HG03175 (cell line): ENCODE measurements around the gene IFNGR1.
"Not testable (repeated sequence)": the region's sequence is repeated elsewhere in the genome, so short reads cannot be mapped to it uniquely, and the experiment has no call there.

Experiments used
- ATAC-seq: cut with Tn5 transposase; IDR thresholded peaks from one replicate; pipeline ENCODE4 v1.9.1; 2021; ENCODE audit warnings: mild to moderate bottlenecking, moderate library complexity; ENCODE audit not compliant: unreplicated experiment

Gene IFNGR1

DNA sequence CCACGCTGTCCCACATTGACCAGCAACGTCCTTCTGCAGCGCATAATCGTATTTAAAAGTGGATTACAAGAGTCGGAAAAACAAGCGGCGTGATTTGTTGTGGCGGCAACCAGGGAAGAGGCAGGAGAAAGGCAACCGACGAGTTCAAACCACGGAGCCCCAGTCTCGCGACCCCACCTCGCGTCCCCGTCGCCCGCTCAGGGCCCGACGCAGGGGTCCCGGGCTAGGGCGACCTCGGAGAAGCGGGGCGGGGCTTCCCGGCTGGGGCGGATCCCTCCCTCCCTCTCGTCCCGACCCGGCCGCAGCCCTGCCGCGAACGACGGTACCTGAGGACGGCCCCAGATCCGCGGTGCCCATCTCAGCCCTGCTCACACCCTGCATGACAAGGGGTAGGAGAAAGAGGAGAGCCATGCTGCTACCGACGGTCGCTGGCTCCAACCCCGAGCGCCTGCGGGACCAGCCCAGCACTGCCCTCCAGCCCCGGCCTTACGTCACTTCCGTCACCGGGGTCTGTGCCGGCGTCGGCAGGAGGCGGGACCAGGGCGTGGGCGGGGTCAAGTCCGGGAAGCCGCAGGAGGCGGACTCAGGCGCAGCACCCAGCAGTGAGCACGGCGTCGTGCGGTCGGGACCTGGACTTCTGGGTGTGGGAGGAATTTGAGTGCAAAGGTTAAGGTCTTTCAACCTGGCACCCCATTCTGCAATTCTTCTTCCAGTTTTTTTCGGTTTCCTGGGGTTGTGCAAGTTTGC is at the start of gene IFNGR1:
TSS of gene IFNGR1 (minus strand) at position 469 of the 747 bp plus-strand sequence. CDS start at position 411, 58 bp downstream.
- ATAC-seq, result peak; percentile 92

DNA sequence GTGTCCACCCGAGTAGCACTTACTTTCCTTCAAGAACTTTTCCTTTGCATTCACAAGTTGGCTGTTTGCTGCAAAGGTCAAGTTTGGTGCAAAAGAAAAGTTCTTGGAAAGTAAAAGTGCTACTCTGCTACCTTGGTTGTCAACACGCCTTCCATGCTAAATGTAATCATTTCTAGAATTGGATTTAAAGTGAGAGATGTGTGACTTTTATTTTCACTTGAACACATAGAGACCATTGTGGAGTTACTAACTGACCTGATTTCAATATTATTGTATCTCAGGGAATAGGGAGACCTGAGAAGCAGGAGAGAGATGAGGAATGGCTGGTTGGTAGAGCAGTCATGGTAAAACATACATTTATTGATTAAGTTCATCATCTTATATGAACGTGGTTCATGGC is 49.7 kb upstream of the IFNGR1 start:
- no peak for ATAC-seq

DNA sequence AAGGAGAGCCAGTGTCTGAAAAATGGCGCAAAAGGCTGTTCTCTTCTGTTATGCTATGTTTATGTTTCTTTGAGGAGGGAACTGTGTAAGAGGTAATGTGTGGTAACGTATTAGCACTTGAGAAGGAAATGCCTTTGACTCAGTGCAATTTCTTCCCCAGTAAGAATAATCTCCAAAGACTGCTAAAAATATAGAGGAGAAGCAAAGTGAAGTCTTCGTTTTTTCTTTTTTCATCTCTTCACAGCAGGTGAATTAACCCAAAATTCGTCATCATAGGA is 47.1 kb upstream of the IFNGR1 start:
- no peak for ATAC-seq

DNA sequence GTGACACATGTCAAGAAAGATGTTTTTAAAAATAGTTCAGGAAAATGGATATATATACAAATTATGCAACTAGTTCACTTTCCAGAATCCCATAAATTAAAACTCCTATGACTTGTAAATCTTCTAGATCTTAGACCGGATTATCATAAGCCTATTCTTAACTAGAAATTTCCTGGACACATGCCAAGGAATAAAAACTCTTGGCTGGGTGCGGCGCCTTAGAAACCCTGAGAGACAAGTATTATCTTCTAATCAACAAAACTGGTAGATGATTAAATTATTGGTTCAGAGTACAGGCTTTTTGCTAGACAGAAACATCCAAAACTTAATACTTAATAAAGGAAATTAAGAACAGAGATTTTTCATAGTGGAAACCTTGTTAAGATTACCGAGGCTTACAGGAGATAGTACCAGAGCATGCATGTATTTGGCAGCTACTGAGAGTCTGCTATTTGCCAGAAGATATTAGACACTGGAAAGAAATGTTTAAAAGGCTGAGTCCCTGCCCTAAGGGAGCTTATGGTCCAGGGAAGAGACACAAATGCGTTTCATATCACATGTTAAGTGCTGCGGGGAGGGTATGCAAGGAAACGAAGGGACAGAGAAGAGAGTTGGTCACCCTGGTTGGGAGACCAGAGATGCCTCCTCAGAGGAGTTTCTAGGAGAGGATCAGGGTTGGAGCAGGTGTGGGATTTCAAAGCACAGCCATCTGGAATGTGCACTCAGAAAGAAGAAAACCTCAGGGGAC is 46.5 kb upstream of the IFNGR1 start:
- no peak for ATAC-seq

DNA sequence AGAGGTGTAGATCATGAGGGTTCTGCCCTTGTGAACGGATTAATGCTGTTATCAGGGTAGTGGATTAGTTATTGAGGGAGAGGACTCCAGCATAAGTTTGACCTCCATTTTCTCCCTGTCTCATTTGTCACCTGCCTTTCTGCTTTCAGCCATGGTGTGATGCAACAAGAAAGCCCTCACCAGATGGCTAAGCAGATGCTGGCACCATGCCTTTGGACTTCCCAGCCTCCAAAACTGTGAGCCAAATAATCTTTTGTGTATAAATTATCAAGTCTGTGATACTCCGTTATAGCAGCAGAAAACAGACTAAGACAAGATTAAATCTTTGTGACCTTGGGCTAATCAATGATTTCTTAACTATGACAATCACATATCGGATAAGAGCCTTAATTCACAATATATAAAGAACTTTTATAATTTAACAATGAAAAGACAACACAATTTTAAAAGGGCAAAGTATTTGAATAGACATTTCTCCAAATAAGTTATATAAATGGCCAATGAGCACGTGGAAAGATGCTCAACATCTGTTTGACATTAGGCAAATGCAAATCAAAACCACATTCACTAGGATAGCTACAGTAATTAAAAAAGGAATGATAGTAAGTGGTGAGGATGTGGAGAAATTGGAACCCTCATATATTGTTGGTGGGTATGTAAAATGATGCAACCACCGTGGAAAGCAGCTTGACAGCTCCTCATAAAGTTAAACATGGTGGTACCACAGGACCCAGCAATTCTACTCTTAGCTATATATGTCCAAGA is 45.3 kb upstream of the IFNGR1 start:
- no peak for ATAC-seq

DNA sequence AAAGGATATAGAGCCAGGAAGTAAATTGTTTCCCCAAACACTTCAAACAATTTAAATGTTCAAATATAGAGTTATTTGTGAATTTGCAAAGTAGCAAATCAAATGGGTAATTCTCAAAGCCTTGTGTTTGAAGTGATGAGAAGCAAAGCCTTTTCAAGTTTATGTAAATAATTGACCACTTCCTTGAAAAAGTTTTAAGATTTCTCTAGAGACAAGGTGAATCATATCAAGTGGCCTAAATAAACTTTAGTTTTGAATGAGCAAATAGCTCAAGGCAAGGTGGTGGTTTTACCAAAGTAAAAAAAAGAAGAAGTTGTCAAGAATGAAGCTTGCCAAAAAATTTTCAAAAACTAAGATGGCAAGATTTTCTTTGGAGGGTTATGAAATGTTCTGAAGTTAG is 42.6 kb upstream of the IFNGR1 start:
- ATAC-seq, result peak; percentile 69

DNA sequence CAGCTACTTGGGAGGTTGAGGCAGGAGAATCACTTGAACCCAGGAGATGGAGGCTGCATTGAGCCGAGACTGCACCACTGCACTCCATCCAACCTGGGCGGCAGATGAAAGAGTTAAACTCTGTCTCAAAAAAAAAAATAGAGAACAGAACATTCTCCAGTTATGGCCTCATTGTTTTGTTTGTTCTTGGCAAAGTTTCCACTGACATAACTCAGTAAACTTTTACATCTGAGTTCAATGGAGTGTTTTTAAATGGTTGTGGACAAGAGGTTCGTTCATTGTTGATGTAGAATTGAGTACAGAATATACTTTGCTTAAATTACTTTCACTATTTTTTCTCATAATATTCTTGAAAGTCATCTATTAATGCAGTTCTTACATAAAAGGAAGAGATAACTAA is 42.2 kb upstream of the IFNGR1 start:
- ATAC-seq, result peak; percentile 19

DNA sequence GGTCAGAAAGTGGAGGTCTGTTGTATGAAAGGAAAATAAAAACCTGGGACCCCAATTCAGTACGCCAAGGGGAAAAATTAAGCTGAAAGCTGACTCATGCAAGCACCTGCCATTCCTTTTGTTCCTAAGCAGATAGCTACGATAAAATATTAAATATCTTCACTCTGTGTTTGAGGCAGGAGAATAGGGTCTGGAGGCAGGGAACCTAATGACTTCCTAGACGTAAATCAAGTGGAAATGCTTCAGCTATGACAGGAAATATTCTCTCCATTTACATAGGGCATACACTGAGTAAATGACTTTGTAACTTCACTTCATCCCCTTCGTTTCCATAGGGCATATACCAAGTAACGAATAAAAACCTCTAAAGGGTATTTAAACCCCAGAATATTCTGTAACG is 41.0 kb upstream of the IFNGR1 start:
- ATAC-seq, result no peak

DNA sequence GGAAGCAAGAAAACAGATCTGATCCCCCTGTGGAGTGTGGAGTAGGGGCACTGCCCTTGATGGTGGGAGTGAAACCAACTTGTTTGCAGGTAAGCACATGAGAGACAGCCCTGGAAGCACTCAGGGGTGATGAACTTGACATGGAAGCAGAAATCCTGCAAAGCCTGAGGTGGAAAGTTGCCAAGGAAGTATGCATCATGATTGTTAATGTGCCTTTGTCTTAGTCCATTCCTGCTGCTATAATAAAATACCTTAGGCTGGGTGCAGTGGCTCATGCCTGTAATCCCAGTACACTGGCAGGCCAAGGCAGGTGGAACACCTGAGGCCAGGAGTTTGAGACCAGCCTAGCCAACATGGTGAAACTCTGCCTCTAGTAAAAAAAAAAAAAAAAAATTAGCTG is 40.2 kb upstream of the IFNGR1 start:
- no peak for ATAC-seq

DNA sequence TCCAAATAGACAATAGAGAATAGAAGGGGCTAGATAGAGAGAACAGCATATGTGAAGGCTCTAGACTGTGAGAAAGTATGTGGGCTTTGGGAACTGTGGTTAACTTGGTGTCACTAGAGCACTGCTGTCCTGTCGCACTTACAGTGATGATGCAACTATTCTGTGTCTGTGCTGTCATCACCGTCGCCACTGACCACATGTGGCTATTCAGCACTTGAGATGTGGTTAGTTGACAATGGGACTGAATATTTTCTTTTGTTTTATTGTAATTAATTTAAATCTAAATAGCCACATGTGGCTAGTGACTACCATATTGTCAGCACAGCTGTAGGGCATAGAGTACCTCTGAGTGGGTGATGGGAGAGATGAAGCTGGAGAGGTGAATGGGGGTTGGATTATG is 39.0 kb upstream of the IFNGR1 start:
- no peak for ATAC-seq

DNA sequence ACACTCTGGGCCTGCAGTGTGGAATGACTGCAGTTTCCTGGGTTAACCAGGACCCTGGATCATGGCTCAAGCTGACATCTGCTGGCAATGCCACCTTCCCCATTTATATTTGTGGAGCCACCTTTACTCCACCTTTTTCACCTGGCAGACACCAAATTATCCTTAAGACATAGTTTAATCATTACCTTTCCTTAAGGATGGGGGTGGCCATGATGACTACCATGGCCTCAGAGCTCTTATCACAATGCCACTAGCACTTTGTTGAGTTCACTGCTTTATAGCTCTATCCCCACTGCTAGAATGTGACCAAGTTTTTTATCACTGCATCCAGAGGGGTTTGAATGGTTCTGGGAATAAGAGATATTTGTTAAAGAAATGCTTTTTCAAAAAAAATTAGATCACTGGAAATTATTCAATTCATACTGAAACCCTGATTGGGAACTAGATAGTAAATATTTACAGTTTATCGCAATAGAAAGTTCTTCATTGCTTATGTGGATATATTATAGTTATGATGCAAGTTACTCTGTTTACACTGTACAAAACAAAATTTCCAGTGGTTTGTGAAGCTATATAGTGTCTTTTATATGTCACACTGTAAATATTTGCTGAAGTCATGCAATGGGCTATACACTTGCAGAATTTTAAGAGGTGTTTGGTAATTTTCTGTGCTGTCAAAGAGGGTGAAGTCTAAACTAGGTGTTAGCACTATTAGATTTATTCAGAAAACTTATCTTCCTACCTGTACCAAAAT is 37.3 kb upstream of the IFNGR1 start:
- ATAC-seq, result no peak

DNA sequence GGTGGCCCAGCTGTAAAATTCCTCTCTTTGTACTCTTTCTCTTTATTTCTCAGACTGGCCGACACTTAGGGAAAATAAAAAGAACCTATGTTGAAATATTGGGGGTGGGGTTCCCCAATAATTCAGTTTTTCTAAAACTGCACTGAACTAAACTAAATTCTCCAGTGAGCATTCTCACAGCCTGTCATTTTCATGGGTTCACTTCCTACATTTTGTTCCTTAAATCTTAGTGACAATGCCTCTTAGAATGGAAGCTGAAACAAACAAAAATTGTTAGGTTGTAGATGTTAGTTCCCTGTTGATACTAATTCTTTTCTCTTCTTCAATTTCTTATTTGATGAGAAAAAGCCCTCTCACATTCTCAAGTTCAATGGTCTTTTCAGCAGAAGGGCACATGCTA is 35.8 kb upstream of the IFNGR1 start:
- ATAC-seq, result no peak

DNA sequence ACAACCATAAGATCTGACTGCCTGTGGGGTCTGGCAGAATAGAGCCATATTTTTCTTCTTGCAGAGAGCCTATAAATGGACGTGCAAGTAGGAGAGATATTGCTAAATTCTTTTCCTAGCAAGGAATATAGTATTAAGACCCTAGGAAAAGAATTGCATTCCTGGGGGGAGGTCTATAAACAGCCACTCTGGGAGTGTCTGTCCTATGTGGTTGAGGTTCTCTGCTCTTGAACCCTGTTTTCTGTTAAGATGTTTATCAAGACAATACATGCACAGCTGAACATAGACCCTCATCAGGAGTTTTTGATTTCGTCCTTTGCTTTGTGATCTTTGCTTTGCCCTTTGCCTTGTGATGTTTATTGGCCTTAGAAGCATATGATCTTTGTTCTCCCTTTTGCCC is 35.2 kb upstream of the IFNGR1 start:
- ATAC-seq, result not testable (repeated sequence)

DNA sequence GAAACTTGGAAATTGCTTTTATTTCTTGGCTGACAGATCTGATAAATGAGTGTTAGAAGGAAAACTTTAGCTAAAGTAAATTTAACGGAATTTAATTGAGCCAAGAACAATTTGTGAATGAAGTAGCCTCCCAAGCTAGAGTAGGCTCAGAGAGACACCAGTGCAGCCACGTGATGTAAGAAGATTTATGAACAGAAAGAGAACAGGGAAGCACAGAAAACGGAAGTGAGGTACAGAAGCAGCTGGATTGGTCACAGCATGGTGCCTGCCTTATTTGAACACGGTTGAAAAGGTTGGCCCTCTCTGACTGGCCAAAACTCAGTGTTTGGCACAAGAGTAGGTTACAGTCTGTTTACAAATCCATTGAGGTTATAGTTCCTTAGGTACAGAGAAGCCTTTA is 29.5 kb upstream of the IFNGR1 start:
- ATAC-seq, result no peak

DNA sequence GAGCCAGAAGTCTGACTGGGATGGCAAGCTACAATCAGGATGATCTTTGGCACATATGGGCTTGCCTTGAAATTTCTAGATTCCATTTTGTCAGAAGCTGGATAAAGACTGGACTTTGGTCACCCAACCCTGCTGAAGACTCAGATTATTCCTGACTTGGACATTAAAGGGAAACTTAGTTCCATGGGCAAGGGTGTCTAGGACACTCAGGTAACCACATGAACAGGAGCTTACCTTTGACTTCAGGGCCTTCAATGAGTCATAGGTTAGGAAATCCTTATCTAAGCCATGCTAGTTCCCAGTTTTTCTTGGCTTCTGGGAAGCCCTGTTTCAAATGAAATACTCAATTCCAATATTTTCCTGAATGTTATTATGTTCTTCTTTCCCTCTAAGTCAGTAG is 28.5 kb upstream of the IFNGR1 start:
- ATAC-seq, result no peak

DNA sequence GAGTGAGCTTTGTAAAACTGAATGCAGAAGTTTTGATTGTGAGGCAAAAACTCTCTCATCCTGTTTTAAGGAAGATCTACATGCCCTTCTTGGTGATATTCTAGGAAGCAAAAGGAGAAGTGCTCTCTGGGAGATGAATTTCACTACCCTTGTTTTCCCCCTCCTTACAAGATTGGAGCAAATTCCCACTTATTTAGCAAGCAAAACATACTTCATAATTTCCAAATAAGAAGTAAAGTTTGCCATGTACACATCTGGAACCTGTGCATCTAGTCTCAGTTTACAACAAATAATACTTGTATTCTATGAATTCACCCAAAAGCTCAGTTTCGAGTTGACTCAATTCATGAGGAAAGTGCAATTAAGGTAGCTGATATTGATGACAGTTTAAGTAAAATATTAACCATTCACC is 27.6 kb upstream of the IFNGR1 start:
- peak; percentile 70 for ATAC-seq

DNA sequence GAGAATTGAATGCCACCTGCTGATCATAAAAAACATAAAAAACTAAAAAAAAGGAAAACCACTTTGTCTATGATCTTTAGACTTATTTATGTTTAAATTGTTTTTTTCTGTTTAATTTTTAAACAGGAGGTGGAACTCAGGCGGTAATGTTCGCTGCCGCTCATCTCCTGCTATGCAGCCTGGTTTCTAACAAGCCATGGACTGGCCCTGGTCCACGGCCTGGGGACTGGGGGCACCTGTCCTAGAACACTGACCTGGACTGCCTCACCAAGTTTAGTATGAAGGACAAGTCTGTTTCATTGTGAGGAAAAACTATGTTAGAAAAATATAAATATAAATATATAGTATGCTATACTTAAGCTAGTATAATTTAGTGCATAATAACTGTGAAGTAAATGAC is 27.0 kb upstream of the IFNGR1 start:
- no peak for ATAC-seq

DNA sequence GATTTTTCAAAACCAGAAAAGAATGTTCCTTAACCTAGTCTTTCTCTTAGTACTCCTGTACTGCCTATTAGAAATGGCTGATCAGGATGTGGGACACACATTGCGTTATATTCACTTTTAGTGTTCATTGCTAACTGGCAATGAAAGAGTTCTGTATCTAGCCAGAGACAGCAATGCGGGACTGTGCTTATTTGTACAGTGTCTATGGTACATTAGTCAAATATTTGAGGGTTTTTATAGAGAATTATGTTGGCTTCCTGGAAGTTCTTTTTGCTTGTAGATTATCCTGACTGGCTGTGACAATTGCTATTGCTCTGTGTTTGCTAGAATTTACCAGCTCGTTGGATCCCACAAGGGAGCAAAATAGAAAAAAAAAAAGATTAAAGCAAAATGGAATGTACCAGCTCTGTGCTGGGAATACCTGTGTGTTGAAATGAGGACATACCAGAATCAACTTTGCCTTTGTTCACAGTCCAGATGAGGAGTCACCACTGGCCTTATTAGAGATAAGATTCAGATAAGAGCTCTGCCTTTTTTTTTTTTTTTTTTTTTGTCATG is 22.4 kb upstream of the IFNGR1 start:
- ATAC-seq, result no peak

DNA sequence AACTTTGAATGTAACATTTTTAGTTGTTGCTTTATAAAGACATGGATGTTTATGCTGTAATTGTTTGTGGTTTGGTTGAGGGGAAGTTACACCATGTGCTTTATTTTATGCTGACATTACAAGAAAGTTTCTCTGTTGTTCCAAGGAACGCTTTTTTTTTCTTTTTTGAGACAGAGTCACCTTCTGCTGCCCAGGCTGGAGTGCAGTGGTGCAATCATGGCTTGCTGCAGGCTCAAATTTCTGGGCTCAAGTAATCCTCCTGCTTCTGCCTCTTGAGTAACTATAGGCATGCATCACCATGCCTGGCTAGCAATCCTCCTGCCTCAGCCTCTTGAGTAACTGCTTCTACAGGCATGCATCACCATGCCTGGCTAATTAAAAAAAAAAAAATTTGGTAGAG is 21.0 kb upstream of the IFNGR1 start:
- ATAC-seq, result no peak

DNA sequence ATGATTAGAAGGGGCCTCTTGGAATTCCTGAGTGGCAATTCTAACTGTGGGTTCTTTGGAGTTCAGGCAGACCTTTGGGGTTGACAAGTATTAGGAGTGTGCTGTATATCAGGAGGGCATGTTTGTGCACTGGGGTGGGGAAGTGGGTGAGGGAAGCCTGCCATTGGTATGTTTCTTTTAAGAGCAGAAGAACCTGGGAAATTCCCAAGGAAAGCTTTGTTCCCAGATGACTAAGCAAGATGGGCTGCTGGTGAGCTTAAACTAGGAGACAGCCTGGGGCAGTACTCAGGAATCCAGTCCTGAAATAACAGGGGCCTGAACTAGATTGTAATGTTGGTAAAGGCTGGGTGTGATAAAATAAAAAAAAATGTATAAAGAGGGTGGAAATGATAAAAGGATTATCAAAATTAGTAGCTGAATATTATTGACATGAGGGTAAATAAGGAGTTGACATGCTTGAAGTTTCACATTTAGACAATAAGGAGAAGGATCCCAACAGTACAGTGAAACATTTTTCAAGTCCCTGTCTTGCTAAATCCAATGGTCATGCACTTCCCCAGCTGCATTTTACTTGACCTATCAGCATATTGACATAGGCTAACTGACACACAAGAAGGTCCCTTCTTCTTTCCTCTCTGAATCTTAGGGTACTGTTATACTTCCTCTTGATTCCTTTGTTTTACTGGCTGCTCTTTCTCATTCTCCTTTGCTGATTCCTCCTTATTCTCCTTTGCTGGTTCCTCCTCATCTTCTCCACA is 18.4 kb upstream of the IFNGR1 start:
- ATAC-seq, result no peak
